GM21619 (cell line): ENCODE results near the gene SCAF8.
"Not testable (repeated sequence)": the region's sequence is repeated elsewhere in the genome, so short reads cannot be mapped to it uniquely, and the experiment has no call there.

ENCODE experiments used
- ATAC-seq: cut with Tn5 transposase; IDR thresholded peaks from one replicate; pipeline ENCODE4 v1.9.1; 2021; ENCODE audit not compliant: unreplicated experiment

The SCAF8 gene

DNA sequence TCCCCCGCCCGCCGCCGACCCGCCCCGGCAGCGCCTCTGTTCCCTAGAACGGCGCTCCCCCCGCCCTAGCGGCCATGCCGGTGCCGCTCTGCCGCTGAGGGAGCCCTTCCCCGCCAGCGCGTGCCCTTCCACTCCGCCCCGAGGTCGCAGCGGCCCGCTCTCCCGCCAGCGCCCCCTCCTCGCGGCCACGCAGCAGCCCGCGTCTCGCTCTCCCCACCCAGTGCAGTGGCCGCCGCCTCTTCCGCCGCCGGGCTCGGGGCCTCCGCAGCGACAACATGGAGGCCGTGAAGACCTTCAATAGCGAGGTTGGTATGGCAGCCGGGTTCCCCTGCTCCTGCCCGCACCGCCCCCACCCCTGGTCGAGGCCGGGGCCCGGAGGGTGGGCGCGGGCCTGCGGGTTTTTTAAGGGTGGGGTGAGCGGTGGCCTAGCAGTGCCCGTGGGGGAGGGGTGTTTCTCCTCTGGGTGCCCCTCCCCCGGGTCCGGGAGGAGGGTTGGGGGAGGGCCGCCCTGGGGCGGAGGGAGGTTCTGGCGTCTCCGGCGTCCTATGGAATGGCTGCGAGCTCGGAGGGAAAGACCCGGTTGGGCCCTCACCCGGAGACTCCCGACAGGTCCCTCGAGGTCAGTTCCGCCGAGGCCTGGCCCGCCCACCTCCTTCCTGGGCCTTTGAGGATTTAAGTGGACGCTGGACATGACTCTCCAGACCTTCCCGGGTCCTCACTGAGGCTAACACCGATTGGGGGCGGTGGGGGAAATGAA, 588 bp downstream of the SCAF8 start:
- ATAC-seq: peak; percentile 78

DNA sequence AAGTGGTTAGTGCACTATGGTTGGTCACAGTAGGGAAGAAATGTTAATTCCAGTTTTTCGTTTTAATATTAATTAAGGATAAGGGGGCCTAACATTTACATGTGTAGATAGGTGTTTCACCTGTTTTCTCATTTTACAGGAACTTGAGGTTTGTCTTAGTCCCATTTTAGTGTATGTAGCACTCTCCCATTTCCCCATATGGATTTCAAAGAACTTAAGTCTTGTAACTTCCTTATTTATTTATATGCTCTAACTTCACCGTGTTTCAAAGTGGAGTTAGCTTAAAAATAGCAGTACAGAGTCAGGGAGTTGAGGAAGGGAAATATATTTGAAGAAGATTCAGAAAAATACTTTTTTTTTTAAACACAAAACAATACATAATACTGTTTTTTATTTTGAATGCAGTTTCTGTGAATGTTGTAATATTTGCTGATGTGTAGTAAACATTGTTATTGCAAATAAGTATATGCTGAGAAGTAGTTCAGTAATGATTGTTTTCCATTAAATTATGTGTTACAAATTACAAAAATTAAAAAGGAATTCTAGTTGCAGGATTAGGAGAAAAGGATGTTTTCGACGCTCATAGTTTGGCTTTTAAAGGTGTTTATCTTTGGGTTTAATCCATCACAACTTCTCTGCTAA, 3.5 kb downstream of the SCAF8 start:
- ATAC-seq: no peak

DNA sequence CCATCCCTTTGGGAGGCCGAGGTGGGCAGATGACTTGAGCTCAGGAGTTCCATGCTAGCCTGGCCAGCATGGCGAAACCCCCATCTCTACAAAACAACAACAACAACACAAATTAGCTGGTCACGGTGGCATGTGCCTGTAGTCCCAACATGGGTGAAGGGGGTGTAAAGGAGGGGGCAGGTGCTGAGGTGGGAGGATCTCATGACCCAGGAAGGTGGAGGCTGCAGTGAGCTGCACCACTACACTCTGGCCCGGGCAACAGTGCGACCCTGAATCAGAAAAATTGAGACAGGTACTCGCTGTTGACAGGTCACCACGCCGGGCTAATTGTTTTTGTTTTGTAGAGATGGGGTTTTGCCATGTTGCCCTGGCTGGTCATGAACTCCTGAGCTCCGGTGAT, 4.2 kb downstream of the SCAF8 start:
- ATAC-seq: no peak

DNA sequence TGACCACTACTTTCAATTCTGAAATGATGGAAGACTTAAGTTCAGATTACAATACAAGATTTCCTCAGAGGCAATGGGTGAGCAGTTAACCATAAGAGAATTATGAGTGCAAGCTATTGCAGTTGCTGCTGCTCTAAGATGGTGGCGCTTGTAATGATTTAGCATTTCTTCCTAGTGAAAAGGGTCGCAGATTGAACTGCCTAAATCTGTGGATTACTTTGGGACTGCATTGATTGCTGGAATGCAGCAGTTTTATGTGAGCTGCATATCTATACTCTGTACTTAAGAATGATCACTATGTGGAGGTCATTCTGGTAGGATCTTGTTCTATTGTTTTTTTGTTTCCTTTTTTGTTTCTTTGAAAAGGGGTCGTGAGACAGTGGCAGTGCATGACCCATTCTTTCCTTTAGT, 5.3 kb downstream of the SCAF8 start:
- ATAC-seq: no peak

DNA sequence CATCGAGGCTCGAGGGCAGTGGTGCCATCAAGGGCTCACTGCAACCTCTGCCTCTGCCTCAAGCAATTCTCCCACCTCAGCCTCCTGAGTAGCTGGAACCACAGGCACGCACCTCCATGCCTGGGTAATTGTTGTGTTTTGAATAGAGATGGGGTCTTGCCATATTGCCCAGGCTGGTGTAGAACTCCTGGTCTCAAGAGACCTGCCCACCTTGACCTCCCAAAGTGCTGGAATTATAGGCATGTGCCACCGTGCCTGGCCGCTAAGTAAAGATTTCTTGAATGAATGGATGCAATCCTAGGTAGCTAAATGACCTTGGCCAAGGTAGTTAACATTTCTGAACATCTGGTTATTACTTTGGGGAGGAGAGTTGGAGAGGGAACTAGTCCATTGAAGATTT, 7.4 kb downstream of the SCAF8 start:
- no peak for ATAC-seq

DNA sequence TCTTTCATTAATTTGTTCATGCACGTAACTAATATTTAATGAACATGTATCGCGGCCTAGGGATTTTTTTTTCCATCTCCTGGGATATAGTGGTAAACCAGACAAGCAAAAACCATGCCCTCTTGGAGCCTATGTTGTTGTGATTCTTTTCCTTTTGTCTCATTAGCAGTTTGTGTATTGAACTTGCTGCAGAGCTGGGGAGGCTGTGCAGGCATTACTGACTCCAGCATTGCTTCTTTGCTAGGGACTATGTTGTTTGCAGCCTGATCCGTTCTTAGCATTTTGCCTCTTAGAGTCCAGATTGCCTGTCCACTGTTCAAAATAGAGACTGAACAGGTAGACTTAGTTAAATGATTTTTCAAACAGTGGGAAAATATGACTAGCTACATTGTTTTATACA, 9.7 kb downstream of the SCAF8 start:
- no peak for ATAC-seq

DNA sequence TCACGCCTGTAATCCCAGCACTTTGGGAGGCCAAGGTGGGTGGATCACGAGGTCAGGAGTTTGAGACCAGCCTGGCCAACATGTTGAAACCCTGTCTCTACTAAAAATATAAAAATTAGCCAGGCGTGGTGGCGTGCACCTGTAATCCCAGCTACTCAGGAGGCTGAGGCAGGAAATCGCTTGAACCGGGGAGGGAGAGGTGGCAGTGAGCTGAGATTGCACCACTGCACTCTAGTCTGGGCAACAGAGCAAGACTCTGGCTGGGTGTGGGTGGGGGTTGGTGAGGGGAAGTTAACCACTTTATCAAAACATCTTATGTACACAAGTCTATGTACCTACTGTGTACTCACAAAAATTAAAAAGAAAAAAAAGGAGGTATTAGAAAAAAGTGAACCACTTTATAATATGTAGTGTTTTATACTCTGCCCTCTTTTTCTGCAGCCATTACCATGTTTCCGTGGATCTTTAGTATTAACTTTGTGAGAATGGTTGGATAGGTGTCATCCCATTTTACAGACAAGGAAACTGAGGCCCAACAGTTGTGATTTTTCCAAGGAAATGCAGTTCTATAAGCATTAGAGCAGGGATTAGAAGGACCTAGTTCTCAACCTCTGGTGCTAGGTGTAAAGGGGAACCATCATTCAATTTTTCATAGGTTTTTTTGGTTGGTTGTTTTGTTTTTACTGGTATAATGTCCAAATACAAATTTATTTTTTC, 11.0 kb downstream of the SCAF8 start:
- not testable (repeated sequence) for ATAC-seq

DNA sequence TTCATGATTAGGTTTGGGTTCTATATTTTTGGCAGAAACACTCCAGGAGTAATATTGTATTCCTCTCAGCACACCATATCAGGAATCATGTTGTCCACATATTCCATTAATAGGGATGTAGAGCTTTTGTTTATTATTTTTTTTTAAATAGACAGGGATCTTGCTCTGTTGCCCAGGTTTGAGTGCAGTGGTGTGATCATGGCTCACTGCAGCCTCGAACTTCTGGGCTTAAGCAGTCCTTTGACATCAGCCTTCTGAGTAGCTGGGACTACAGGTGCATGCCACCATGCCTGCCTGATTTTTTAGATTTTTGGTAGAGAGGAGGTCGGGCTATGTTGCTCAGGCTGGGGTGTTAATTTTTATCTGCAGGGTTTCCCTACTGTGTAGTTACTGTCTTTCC, 12.0 kb downstream of the SCAF8 start:
- no peak for ATAC-seq

DNA sequence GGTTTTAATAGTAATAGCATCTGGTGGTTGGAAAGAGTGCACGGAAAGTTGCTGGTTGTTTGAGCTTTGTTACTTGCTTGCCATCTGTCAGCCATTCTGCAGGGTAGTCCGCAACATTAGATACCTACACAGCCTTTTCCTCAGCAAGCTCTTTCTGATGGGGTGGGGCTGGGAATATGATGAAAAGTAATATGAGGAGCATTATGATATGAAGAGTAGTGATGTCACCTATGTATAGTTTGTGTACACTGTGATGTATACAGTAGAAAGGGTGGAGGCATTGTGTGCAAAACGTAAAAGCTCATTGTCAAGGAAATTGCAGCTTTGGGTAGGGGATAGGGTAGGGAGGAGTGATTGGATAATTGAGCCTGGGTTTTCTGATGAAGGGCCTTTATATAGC, 16.1 kb downstream of the SCAF8 start:
- no peak for ATAC-seq

DNA sequence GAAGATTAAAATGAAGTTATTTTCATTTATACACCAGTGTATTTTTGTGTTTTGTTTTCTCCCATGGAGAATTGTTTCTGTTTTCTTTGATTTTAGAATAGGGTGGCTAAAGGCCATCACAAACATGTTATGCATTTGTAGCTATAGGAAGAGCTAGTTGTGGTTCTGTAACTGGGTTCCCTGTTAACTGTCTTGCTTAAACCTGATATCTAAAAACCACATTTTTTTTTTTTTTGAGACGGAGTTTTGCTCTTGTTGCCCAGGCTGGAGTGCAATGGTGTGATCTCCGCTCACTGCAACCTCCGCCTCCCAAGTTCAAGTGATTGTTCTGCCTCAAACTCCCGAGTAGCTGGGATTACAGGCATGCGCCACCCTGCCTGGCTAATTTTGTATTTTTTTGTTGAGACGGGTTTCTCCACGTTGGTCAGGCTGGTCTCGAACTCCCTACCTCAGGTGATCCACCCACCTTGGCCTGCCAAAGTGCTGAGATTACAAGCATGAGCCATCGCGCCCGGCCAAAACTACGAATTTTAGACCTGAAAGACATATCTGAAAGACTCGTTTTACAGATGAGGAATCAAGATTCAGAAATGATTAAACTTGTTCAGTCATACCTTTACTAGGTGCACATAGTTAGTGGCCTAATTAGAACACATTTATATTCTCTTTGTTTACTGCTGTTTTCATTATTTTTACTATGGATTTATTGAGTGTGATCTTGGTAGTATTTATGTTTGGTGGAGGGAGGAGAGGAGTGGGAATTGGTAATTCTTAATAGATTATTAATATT, 18.0 kb downstream of the SCAF8 start:
- ATAC-seq: no peak

DNA sequence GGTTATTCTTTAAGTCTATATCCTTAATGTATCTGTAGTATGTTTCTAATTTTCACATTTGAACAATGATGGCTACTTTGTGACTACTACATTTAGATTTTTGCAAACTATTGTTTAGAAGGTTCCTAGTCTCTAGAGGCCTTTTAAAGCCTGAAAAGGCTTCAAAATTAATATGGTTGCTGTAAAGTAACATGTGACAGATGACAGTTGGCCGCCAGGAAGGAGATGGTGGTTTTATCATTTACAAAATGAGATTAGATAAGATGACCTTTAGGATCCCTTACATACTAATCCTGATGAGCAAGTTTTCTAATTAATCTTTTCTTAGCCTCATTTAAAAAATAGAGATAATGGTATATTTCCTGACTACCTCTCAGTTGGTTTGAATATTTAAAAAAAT, 18.8 kb downstream of the SCAF8 start:
- no peak for ATAC-seq

DNA sequence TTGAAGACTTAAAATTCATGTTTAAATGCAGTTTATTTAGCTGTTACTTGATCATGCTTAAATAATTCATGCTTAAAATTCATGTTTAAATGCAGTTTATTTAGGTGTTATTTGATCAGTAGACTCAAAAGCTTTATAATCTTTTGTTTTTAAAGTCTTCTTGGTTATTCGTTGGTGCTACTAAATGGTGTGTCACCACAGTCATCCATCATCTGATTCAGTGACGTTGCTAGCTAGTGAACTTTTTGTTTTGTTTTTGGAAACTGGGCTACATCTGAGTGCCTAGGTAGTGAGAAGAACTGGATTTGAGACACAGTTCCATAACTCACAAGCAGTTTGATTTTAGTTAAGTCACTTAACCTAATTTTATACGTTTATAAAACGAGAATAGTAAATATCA, 20.9 kb downstream of the SCAF8 start:
- ATAC-seq: no peak

DNA sequence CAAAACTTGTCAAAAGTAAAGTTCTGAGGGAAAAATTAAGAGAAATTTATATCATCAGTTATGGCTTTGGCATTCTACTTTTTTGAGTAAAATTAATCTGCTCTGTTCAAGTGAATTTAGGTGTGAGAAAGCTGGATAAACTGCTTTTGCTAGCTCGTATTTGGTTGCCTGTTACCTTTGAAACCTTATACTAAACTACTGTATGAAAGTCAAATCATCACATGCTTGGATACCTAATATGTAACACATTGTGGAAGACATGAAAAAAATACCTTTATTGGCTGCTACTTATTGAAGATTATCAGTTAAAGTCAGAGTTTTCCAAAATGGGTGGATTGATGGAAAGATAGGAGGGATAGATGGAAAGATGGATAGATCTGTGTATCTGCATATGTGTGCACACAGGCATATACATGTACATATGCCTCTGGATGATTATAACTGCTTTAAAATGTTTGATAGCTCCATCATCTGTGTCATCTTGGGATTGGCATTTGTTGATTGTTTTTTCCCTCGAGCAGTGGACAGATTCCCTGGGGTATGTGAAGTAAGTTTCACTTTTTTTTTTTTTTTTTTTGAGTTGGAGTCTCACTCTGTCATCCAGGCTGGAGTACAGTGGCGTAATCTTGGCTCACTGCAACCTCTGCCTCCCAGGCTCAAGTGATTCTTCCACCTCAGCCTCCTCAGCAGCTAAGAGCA, 24.3 kb downstream of the SCAF8 start:
- no peak for ATAC-seq

DNA sequence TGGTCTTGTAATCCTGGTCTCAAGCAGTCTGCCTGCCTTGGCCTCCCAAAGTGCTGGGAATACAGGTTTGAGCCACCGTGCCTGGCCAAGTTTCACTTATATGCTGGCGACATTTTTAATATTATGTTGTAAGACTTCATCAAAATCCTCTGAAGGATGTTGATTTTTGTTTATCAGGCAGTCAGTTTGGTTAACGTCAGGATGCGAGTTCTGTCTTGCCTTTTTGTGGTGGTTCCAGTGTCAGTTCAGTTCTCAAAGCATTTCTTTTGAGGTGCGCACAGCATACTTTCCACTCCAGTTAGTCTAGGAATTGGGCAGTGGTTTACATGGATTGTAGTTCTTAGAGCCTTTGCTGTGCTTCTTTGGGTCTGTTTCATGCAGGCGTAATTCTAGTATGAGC, 24.9 kb downstream of the SCAF8 start:
- no peak for ATAC-seq

DNA sequence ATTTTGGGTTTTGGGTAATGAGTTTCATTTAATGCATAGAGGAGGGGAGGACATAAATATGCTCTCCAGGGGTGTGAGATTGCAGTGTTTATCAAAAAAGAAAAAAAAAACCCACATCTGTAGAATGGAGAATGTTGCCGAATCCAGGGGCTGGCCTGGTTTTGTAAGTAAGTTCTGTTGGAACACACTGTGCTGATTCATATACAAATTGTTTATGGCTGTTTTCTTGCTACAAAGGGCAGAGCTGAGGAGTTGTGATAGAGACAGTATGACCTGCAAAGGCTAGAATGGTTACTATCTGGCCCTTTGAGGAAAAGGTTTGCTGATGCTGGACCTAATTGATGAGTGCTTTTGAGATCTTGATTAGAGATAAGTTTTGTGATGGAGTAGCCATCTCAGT, 30.4 kb downstream of the SCAF8 start:
- no peak for ATAC-seq

DNA sequence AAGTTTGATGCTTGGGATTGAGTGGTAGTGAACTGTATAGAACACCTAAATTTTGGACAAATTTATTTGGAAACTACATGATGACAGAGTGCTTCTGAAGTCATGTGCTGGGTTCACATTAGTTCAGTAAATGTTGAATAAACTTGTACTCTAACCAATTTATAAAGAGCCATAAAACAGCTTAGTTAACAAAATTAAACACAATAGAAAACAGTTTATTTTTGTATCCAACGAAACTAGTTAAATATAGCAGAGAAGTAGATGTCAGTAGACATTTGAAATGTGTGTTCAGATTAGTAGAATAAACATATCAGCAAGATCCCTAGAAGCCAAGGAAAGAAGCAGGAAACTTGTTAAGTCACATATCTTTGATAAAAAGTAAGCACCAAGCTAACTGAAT, 32.1 kb downstream of the SCAF8 start:
- ATAC-seq: no peak

DNA sequence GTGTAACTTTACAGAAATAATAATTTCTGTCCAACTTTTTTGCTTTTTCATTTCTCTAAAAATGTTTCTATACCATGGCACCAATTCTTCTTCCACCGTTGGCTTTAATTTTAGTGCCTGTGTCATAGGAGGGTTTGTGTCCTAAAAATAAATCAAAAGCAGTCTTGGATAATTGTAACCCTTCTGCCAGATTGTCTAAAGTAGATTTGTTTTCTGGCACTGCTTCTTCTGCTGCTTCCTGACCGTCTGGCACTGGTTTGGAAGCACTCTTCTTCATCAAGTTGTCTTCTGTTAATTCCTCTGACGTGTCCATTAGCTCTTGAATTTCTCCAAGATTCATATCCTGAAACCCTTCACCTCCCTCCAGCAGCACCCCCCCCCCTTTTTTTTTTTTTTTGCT, 33.1 kb downstream of the SCAF8 start:
- ATAC-seq: no peak

DNA sequence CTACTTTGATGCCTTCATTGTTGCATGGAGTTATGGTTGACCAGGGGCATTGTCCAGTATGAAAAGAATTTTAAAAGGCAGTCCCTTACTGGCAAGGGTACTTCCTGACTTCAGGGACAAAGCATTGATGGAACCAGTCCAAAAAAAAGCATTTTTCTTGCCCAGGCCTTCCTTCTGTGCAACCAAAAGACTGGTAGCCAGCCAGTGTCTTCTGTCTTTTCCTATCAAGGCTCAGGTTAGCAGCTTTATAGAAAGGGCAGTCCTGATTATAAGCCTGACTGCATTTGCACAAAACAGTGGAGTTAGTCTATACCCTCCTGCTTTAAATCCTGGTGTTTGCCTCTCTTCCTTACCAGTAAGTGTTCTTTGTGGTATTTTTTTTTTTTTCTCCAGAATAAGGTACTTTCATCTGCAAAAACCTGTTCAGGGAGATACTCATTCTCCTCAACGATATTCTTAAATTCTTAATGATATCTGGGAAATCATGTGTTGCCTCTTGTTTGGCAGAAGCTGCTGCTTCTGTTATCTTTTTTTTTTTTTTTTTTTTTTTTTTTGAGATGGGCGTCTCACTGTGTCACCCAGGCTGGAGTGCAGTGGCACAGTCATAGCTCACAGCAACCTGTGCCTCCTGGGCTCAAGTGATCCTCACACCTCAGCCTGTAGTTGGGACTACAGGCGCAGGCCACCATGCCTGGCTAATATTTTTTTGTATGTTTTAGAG, 33.9 kb downstream of the SCAF8 start:
- ATAC-seq: no peak

DNA sequence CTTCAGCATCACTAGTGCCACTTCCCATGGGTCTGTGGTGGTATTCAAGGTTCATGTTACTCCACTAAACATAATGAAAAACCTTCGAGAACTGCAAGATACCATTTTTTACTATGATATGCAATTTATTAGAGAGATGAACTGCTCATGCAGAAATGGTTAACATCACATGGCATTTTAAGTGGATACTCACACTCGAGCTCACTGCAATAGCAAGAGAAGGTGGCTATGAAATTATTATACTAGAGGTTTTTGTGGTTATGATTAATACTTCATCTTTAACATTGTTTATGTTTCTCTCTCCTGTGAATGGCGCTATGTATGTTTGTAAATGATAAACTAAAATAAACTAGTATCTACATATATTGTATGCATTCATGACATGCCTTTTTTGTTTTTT, 35.1 kb downstream of the SCAF8 start:
- no peak for ATAC-seq

DNA sequence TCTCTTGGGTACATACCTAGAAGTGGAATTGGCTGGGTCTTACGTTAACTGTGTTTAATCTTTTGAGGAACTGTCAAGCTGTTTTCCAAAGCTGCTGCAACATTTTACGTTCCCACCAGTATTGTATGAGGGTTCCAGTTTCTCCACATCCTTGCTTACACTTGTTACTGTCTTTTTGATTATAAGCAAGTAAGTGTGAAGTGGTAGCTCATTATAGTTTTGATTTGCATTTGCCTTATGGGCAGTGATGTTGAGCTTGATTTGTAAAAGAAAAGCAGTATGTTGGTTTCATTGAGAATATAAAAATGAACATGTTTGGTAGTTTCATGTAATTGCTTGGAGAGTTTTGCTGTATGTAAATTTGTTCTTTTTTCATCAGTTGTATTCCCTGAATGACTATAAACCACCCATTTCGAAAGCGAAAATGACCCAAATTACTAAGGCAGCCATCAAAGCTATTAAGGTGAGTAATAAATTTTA, 40.4 kb downstream of the SCAF8 start:
- ATAC-seq: peak; percentile 95
